Thyroid gland (tissue), 4 donors: Measurements from ENCODE around the gene ZBTB18. TPM values are rescaled to one million over a fixed set of nuclear protein-coding genes. Genes with fewer than 3 reads are reported as not detected.

ENCODE experiments used
- DNase-seq, 2 donors: peaks; one replicate each; pipeline ENCODE4 v3.0.0-alpha.2; 2019
- H3K27ac ChIP-seq, 3 donors: fragments of 200-600 bp; sonication (generic); 1 replicate in 2 of 3; 2 replicates in 1 of 3; pipeline ENCODE4 v1.5.1; 2016 to 2019; ENCODE audit warnings: mild to moderate bottlenecking in 1 of 3, moderate library complexity in 1 of 3
- H3K27me3 ChIP-seq: fragments of 200-600 bp; sonication (generic); one replicate; pipeline ENCODE4 v1.5.1; 2019
- H3K36me3 ChIP-seq, 2 donors: fragments of 200-600 bp; sonication (generic); one replicate each; pipeline ENCODE4 v1.5.1; 2016 to 2019
- H3K4me1 ChIP-seq, 2 donors: fragments of 200-600 bp; sonication (generic); one replicate each; pipeline ENCODE4 v1.5.1; 2017 to 2019
- H3K4me3 ChIP-seq, 3 donors: fragments of 200-600 bp; sonication (generic); replicated peaks in 1 of 3; 1 replicate in 2 of 3; 2 replicates in 1 of 3; pipeline ENCODE4 v1.5.1; 2016; ENCODE audit warnings: mild to moderate bottlenecking in 1 of 3
- H3K9me3 ChIP-seq: fragments of 200-600 bp; sonication (generic); one replicate; pipeline ENCODE4 v1.5.1; 2017
- CTCF ChIP-seq, 6 experiments: fragments of 200-600 bp in 3 of 6; fragments of 450-650 bp in 3 of 6; sonication (generic) in 3 of 6; IDR thresholded peaks; one replicate each; pipeline ENCODE4 v1.5.1; 2016 to 2019; ENCODE audit warnings: antibody characterized with exemption in 6 of 6, mild to moderate bottlenecking in 2 of 6, inconsistent platforms in 1 of 6, moderate library complexity in 1 of 6
- POLR2A ChIP-seq, 2 donors: fragments of 450-650 bp; IDR thresholded peaks; one replicate each; pipeline ENCODE4 v1.6.1; 2017; ENCODE audit warnings: antibody characterized with exemption in 2 of 2, mild to moderate bottlenecking in 2 of 2, moderate library complexity in 1 of 2
- whole genome bisulfite sequencing, 2 donors: methylation state at CpG; one replicate each; pipeline ENCODE4 v1.1.5; 2017; 5-methylcytosine and 5-hydroxymethylcytosine counted together
- intact Hi-C: fragments of 100-400 bp; cut with DNase I; formaldehyde crosslinking; loops from one replicate; pipeline ENCODE4 v1.15.1; 2023
- total RNA-seq, 4 donors: library from RNA; depleted of rRNA; stranded (reverse); fragments of >200 nt; gene quantifications; one replicate each; pipeline ENCODE4 v1.2.3, GENCODE V29; 2016

ZBTB18 gene
- total RNA-seq, 4 donors from 2014 or later = 15.5 to 20.6 (median 18.3) TPM

- DNase-seq = no peak
- H3K36me3 ChIP-seq = peaks cover 16 to 22% of the 10 kb centered on the region in 2 donors
- H3K4me3 ChIP-seq = no peak overlapping the region
- H3K9me3 ChIP-seq = no peaks in the 10 kb centered on the region
- no peak overlapping the region for H3K27ac ChIP-seq
- intact Hi-C loops = loop anchor here (10.0 kb wide), 1 partner anchor 217 kb away; no protein-coding TSS in a partner anchor
- no peaks in the 10 kb centered on the region for H3K27me3 ChIP-seq
- TF ChIP-seq CTCF (IDR thresholded peaks at IDR 0.05) (no peak), POLR2A (IDR thresholded peaks at IDR 0.05) (no peak)
- no peaks in the 10 kb centered on the region for H3K4me1 ChIP-seq
- WGBS, 2 donors = 95% methylated on average over 12 of the region's 12 CpGs
Measured at GRCh38 chr1:244057474-244058385, 6.6 kb downstream of the ZBTB18 start.

- 90 to 93% methylated on average over 1 of the region's 1 CpG for WGBS, 2 donors
- intact Hi-C loops = no loop called here
- no peak overlapping the region for H3K4me3 ChIP-seq
- TF ChIP-seq CTCF (IDR thresholded peaks at IDR 0.05) (no peak), POLR2A (IDR thresholded peaks at IDR 0.05) (no peak)
- no peaks in the 10 kb centered on the region for H3K27me3 ChIP-seq
- no peak for DNase-seq
- H3K36me3 ChIP-seq = peaks cover 2 to 8% of the 10 kb centered on the region in 2 donors
- H3K9me3 ChIP-seq = no peaks in the 10 kb centered on the region
- H3K4me1 ChIP-seq = no peaks in the 10 kb centered on the region
- H3K27ac ChIP-seq = no peak overlapping the region
Measured at GRCh38 chr1:244060117-244060516, 9.0 kb downstream of the ZBTB18 start.

GRCh38 chr1:244060686-244061085 lies 9.6 kb downstream of the ZBTB18 start:
- H3K4me1 ChIP-seq = no peaks in the 10 kb centered on the region
- H3K9me3 ChIP-seq = no peaks in the 10 kb centered on the region
- no peak for TF ChIP-seq CTCF (IDR thresholded peaks at IDR 0.05)
- TF ChIP-seq POLR2A (IDR thresholded peaks at IDR 0.05) = no peak
- no peak overlapping the region for H3K27ac ChIP-seq
- H3K36me3 ChIP-seq = peaks cover 0 to 2% of the 10 kb centered on the region in 2 donors
- no peaks in the 10 kb centered on the region for H3K27me3 ChIP-seq
- H3K4me3 ChIP-seq = no peak overlapping the region
- 91 to 93% methylated on average over 2 of the region's 2 CpGs for WGBS, 2 donors
- intact Hi-C loops = no loop called here
- no peak for DNase-seq

GRCh38 chr1:244062156-244062725 lies 11.2 kb downstream of the ZBTB18 start:
- Histone ChIP-seq H3K4me1 (no peaks in the 10 kb centered on the region), H3K27ac (no peak overlapping the region), H3K9me3 (no peaks in the 10 kb centered on the region), H3K4me3 (no peak overlapping the region), H3K27me3 (no peaks in the 10 kb centered on the region), H3K36me3 (no peaks in the 10 kb centered on the region)
- no peak for DNase-seq
- no peak for TF ChIP-seq POLR2A (IDR thresholded peaks at IDR 0.05)
- no peak for TF ChIP-seq CTCF (IDR thresholded peaks at IDR 0.05)
- 83 to 84% methylated on average over 4 of the region's 4 CpGs for WGBS, 2 donors
- intact Hi-C loops = no loop called here

GRCh38 chr1:244063498-244063897 lies 12.4 kb downstream of the ZBTB18 start:
- Histone ChIP-seq H3K9me3 (no peaks in the 10 kb centered on the region), H3K36me3 (no peaks in the 10 kb centered on the region), H3K4me3 (no peak overlapping the region), H3K27me3 (no peaks in the 10 kb centered on the region), H3K4me1 (no peaks in the 10 kb centered on the region), H3K27ac (no peak overlapping the region)
- no peak for DNase-seq
- TF ChIP-seq POLR2A (IDR thresholded peaks at IDR 0.05) = no peak
- intact Hi-C loops = no loop called here
- 60% methylated on average over 6 of the region's 6 CpGs for WGBS, 2 donors
